ENCODE results near the gene KIF2A.
A peak's percentile ranks its signal among the peaks of the same experiment; 100 is the strongest.

KIF2A gene

GRCh38 chr5:62305358-62305714 is 670 bp upstream of the KIF2A start:
- Histone ChIP-seq H3K27me3 (no peaks in the 10 kb centered on the region), H3K4me1 (peaks cover 0 to 15% (median 13%) of the 10 kb centered on the region in 4 donors), H3K4me3 (peak overlapping the region; percentile 95 to 99), H3K27ac (peak overlapping the region; percentile 86 to 91), H3K36me3 (no peaks in the 10 kb centered on the region), H3K9me3 (no peaks in the 10 kb centered on the region)
- no peak for TF ChIP-seq CTCF (IDR thresholded peaks at IDR 0.05)
- DNase-seq = no peak
- intact Hi-C loops (cut with DNase I; ENCODE audit: low total_unique reads) = loop anchor here (10.0 kb wide), 1 partner anchor 81 kb away; no protein-coding TSS in a partner anchor

- TF ChIP-seq CTCF (IDR thresholded peaks at IDR 0.05) = no peak
- intact Hi-C loops (cut with DNase I; ENCODE audit: low total_unique reads) = loop anchor here (10.0 kb wide), 1 partner anchor 82 kb away; no protein-coding TSS in a partner anchor
- peak in 1 of 2 donors; percentile 55 for DNase-seq
Measured at GRCh38 chr5:62306323-62306895, 403 bp downstream of the KIF2A start.

DNA sequence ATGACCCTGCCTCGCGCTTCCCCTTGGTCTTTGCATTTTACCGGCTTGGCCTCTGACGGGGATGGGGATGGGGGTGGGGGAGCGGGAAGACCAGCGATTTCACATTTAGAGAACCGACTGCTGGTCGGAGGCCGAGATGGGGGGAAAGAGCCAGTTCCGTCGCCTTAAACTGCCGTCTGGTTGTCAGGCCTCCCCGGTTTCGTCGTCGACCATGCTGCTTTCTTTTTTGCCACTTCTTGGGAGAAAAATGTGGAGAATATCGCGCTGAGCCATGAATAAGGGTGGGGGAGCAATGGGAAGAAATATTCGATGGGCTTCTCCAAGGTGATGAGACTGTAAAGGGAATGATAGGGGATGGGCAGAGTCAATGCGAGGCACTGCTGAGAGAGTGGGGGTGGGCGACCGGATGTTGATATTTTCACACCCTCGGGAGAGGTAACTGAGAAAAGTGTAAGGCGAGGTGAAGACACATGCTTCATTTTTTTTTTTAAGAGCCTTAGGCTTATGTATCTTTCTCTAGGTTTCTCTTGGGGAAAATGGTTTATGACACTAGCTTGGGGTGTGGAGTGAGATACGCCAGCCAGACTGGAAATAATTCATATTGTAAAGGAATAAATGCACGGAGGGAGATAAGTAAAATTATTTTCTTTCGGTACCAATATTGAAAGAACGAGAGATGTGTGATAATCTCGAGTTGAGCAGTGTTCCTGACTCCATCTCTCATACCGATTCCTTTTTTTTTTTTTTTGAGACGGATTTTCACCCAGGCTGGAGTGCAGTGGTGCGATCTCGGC is 1.1 kb downstream of the KIF2A start:
- H3K4me3 ChIP-seq = peak overlapping the region; percentile 95 to 99
- peaks cover 0 to 24% (median 18%) of the 10 kb centered on the region in 4 donors for H3K4me1 ChIP-seq
- no peaks in the 10 kb centered on the region for H3K27me3 ChIP-seq
- DNase-seq = peak; percentile 22 to 70
- H3K36me3 ChIP-seq = no peaks in the 10 kb centered on the region
- intact Hi-C loops (cut with DNase I; ENCODE audit: low total_unique reads) = loop anchor here (10.0 kb wide), 1 partner anchor 82 kb away; no protein-coding TSS in a partner anchor
- H3K9me3 ChIP-seq = no peaks in the 10 kb centered on the region
- no peak for TF ChIP-seq CTCF (IDR thresholded peaks at IDR 0.05)
- peak overlapping the region; percentile 86 to 91 for H3K27ac ChIP-seq

More at GRCh38 chr5:62306323-62306895, 403 bp downstream of the KIF2A start:
- H3K27me3 ChIP-seq = no peaks in the 10 kb centered on the region
- peak overlapping the region; percentile 95 to 99 for H3K4me3 ChIP-seq
- no peaks in the 10 kb centered on the region for H3K9me3 ChIP-seq
- H3K4me1 ChIP-seq = peaks cover 0 to 17% (median 15%) of the 10 kb centered on the region in 4 donors
- H3K36me3 ChIP-seq = no peaks in the 10 kb centered on the region
- H3K27ac ChIP-seq = peak overlapping the region; percentile 86 to 91

GRCh38 chr5:62308439-62308838 is 2.4 kb downstream of the KIF2A start:
- intact Hi-C loops (cut with DNase I; ENCODE audit: low total_unique reads) = loop anchor here (10.0 kb wide), 1 partner anchor 84 kb away; no protein-coding TSS in a partner anchor
- DNase-seq = no peak
- H3K27ac ChIP-seq = no peak overlapping the region
- H3K36me3 ChIP-seq = no peaks in the 10 kb centered on the region
- peaks cover 0 to 31% (median 21%) of the 10 kb centered on the region in 4 donors for H3K4me1 ChIP-seq
- H3K9me3 ChIP-seq = no peaks in the 10 kb centered on the region
- no peaks in the 10 kb centered on the region for H3K27me3 ChIP-seq
- no peak overlapping the region for H3K4me3 ChIP-seq
- no peak for TF ChIP-seq CTCF (IDR thresholded peaks at IDR 0.05)

- no peak overlapping the region for H3K27ac ChIP-seq
- intact Hi-C loops (cut with DNase I; ENCODE audit: low total_unique reads) = loop anchor here (10.0 kb wide), 1 partner anchor 84 kb away; no protein-coding TSS in a partner anchor
- DNase-seq = no peak
- no peak overlapping the region for H3K4me3 ChIP-seq
- H3K36me3 ChIP-seq = no peaks in the 10 kb centered on the region
- no peak for TF ChIP-seq CTCF (IDR thresholded peaks at IDR 0.05)
- H3K4me1 ChIP-seq = peaks cover 0 to 31% (median 22%) of the 10 kb centered on the region in 4 donors
- no peaks in the 10 kb centered on the region for H3K27me3 ChIP-seq
- H3K9me3 ChIP-seq = no peaks in the 10 kb centered on the region
Measured at GRCh38 chr5:62309107-62309506, 3.1 kb downstream of the KIF2A start.
